Endothelial cell of hepatic sinusoid (primary cell): ENCODE results near the gene RNF149.
"Not testable (repeated sequence)": the region's sequence is repeated elsewhere in the genome, so short reads cannot be mapped to it uniquely, and the experiment has no call there.

Experiments used
- in situ Hi-C: cut with HindIII; loops from 2 replicates; pipeline ENCODE4 v1.10.0; 2017; ENCODE audit warnings: low sequenced_read_pairs

The RNF149 gene

GRCh38 chr2:101263377-101263800 is 45.1 kb downstream of the RNF149 start:
- in situ Hi-C loops, result no loop called here

- in situ Hi-C loops, result no loop called here
Observed at GRCh38 chr2:101262142-101262541, 46.4 kb downstream of the RNF149 start.

GRCh38 chr2:101258804-101259203 is 49.7 kb downstream of the RNF149 start:
- in situ Hi-C loops, result no loop called here

GRCh38 chr2:101256316-101256715 is 52.2 kb downstream of the RNF149 start:
- in situ Hi-C loops, result no loop called here

GRCh38 chr2:101255501-101255900 is 53.0 kb downstream of the RNF149 start:
- in situ Hi-C loops, result no loop called here

- in situ Hi-C loops, result no loop called here
Observed at GRCh38 chr2:101253703-101254450, 54.6 kb downstream of the RNF149 start.

GRCh38 chr2:101253013-101253702 is 55.3 kb downstream of the RNF149 start:
- in situ Hi-C loops, result no loop called here

GRCh38 chr2:101252408-101253012 is 56.0 kb downstream of the RNF149 start, which contains the start of gene CNOT11:
Gene CNOT11, plus strand, starts transcription at chr2:101252886. Its CDS starts 79 bp downstream, at chr2:101252965.
- in situ Hi-C loops, result no loop called here

- in situ Hi-C loops, result no loop called here
Observed at GRCh38 chr2:101251844-101252407, 56.6 kb downstream of the RNF149 start.

GRCh38 chr2:101251246-101251781 is 57.2 kb downstream of the RNF149 start:
- in situ Hi-C loops, result not testable (repeated sequence)

- in situ Hi-C loops, result no loop called here
Observed at GRCh38 chr2:101249826-101250225, 58.7 kb downstream of the RNF149 start.

- in situ Hi-C loops, result not testable (repeated sequence)
Observed at GRCh38 chr2:101248756-101249155, 59.7 kb downstream of the RNF149 start.

GRCh38 chr2:101245468-101245867 is 63.0 kb downstream of the RNF149 start:
- in situ Hi-C loops, result not testable (repeated sequence)

GRCh38 chr2:101244899-101245298 is 63.6 kb downstream of the RNF149 start:
- in situ Hi-C loops, result not testable (repeated sequence)

- in situ Hi-C loops, result not testable (repeated sequence)
Observed at GRCh38 chr2:101244373-101244772, 64.1 kb downstream of the RNF149 start.

GRCh38 chr2:101241158-101241557 is 67.3 kb downstream of the RNF149 start:
- in situ Hi-C loops, result no loop called here

- in situ Hi-C loops, result not testable (repeated sequence)
Observed at GRCh38 chr2:101240694-101241093, 67.8 kb downstream of the RNF149 start.

- in situ Hi-C loops, result not testable (repeated sequence)
Observed at GRCh38 chr2:101239760-101240118, 68.8 kb downstream of the RNF149 start.

GRCh38 chr2:101238930-101239759 is 69.4 kb downstream of the RNF149 start:
- in situ Hi-C loops, result no loop called here

- in situ Hi-C loops, result not testable (repeated sequence)
Observed at GRCh38 chr2:101237944-101238343, 70.6 kb downstream of the RNF149 start.
